GM21825 (cell line): ENCODE results near the gene SMIM13.

Experiments
- ATAC-seq: cut with Tn5 transposase; IDR thresholded peaks from one replicate; pipeline ENCODE4 v1.9.1; 2021; ENCODE audit warnings: mild to moderate bottlenecking, moderate library complexity; ENCODE audit not compliant: unreplicated experiment

SMIM13 gene

GRCh38 chr6:11120271-11121005 lies 26.8 kb downstream of the SMIM13 start:
- no peak for ATAC-seq

GRCh38 chr6:11121851-11122250 lies 28.2 kb downstream of the SMIM13 start:
- no peak for ATAC-seq

GRCh38 chr6:11122380-11122779 lies 28.7 kb downstream of the SMIM13 start:
- no peak for ATAC-seq

GRCh38 chr6:11123978-11124377 lies 30.3 kb downstream of the SMIM13 start:
- no peak for ATAC-seq

- ATAC-seq = no peak
Measured at GRCh38 chr6:11126876-11127275, 33.2 kb downstream of the SMIM13 start.

- ATAC-seq = no peak
Measured at GRCh38 chr6:11128608-11129007, 35.0 kb downstream of the SMIM13 start.

GRCh38 chr6:11129908-11130565 lies 36.4 kb downstream of the SMIM13 start:
- ATAC-seq = peak; percentile 52

- no peak for ATAC-seq
Measured at GRCh38 chr6:11130605-11131004, 37.0 kb downstream of the SMIM13 start.

GRCh38 chr6:11132194-11132888 lies 38.7 kb downstream of the SMIM13 start:
- ATAC-seq = no peak

- no peak for ATAC-seq
Measured at GRCh38 chr6:11133281-11133680, 39.6 kb downstream of the SMIM13 start.

- no peak for ATAC-seq
Measured at GRCh38 chr6:11136809-11137208, 43.2 kb downstream of the SMIM13 start.

- ATAC-seq = no peak
Measured at GRCh38 chr6:11139051-11139960, 45.7 kb downstream of the SMIM13 start.

- ATAC-seq = no peak
Measured at GRCh38 chr6:11140056-11140455, 46.4 kb downstream of the SMIM13 start.

GRCh38 chr6:11141295-11141694 lies 47.7 kb downstream of the SMIM13 start:
- ATAC-seq = no peak

- ATAC-seq = no peak
Measured at GRCh38 chr6:11142296-11143027, 48.8 kb downstream of the SMIM13 start.

- no peak for ATAC-seq
Measured at GRCh38 chr6:11143394-11144371, 50.0 kb downstream of the SMIM13 start.

GRCh38 chr6:11144393-11144851 lies 50.8 kb downstream of the SMIM13 start:
- ATAC-seq = peak; percentile 81

- no peak for ATAC-seq
Measured at GRCh38 chr6:11146117-11146826, 52.6 kb downstream of the SMIM13 start.
